CD4-positive, alpha-beta T cell (primary cell): ENCODE measurements around the gene KIRREL2. TPM values are rescaled to one million over a fixed set of nuclear protein-coding genes. Genes with fewer than 3 reads are reported as not detected.

ENCODE experiments used
- ATAC-seq: fragments of 200-7000 bp; cut with Tn5 transposase; one replicate; pipeline ENCODE4 v1.10.0; 2022; ENCODE audit warnings: mild to moderate bottlenecking; ENCODE audit not compliant: poor library complexity
- CTCF ChIA-PET: fragments of 350-600 bp; sonication (Branson Sonifier 250); formaldehyde crosslinking; loops from one replicate; lab custom pipeline; 2021; ENCODE audit warnings: antibody characterized with exemption, inconsistent platforms; lab: Charles Lee
- POLR2A ChIA-PET: fragments of 350-600 bp; sonication (Branson Sonifier 250); formaldehyde crosslinking; loops from one replicate; lab custom pipeline; 2021; ENCODE audit warnings: antibody characterized with exemption, inconsistent platforms; lab: Charles Lee
- DNase-seq, 14 experiments: peaks; one replicate each; pipeline ENCODE4 v3.0.0-alpha.2; 2013 to 2020; ENCODE audit warnings: mixed read lengths in 2 of 14
- H3K27ac ChIP-seq, 2 donors: one replicate each; pipeline versions ENCODE4 v1.5.1 to v1.7.0; 2013; ENCODE audit warnings: low read length in 2 of 2, low read depth in 1 of 2, mild to moderate bottlenecking in 1 of 2
- H3K27me3 ChIP-seq, 2 experiments: 1 replicate in 1 of 2; 2 replicates in 1 of 2; pipeline versions ENCODE4 v1.6.1 to v1.7.0; 2013; ENCODE audit warnings: low read length in 2 of 2, control low read depth in 1 of 2, mild to moderate bottlenecking in 1 of 2, moderate library complexity in 1 of 2; ENCODE audit not compliant: insufficient read depth in 2 of 2, control insufficient read depth in 1 of 2
- H3K36me3 ChIP-seq: one replicate; pipeline ENCODE4 v1.6.1; 2013; ENCODE audit warnings: low read length, control low read depth; ENCODE audit not compliant: insufficient read depth
- H3K4me1 ChIP-seq: one replicate; pipeline ENCODE4 v1.6.1; 2013; ENCODE audit warnings: low read length, control low read depth; ENCODE audit not compliant: insufficient read depth
- H3K4me3 ChIP-seq: one replicate; pipeline ENCODE4 v1.5.1; 2013; ENCODE audit warnings: mild to moderate bottlenecking, low read length, moderate library complexity
- H3K9me3 ChIP-seq, 2 experiments: 1 replicate in 1 of 2; 2 replicates in 1 of 2; pipeline versions ENCODE4 v1.6.1 to v1.7.0; 2013; ENCODE audit warnings: low read length in 2 of 2, mild to moderate bottlenecking in 2 of 2, control low read depth in 1 of 2, moderate library complexity in 1 of 2; ENCODE audit not compliant: control insufficient read depth in 1 of 2, insufficient read depth in 1 of 2
- H3K27ac Mint-ChIP-seq: one replicate; pipeline ENCODE4 v1.8.0; 2020; ENCODE audit warnings: mixed read lengths
- H3K27me3 Mint-ChIP-seq: one replicate; pipeline ENCODE4 v1.8.0; 2021; ENCODE audit warnings: mixed read lengths
- H3K36me3 Mint-ChIP-seq: one replicate; pipeline ENCODE4 v1.8.0; 2021; ENCODE audit warnings: low read depth, mixed read lengths
- H3K4me1 Mint-ChIP-seq: one replicate; pipeline ENCODE4 v1.8.0; 2021; ENCODE audit warnings: low read depth, mixed read lengths
- H3K4me3 Mint-ChIP-seq: one replicate; pipeline ENCODE4 v1.8.0; 2020; ENCODE audit warnings: mild to moderate bottlenecking, mixed read lengths
- H3K9me3 Mint-ChIP-seq: one replicate; pipeline ENCODE4 v1.8.0; 2020; ENCODE audit warnings: mixed read lengths
- CTCF ChIP-seq: fragments of 200-600 bp; IDR thresholded peaks from one replicate; pipeline ENCODE4 v1.8.0; 2022; ENCODE audit warnings: antibody characterized with exemption, mild to moderate bottlenecking
- intact Hi-C, 2 experiments: fragments of 100-400 bp; cut with DNase I in 1 of 2; cut with micrococcal nuclease in 1 of 2; formaldehyde crosslinking; loops; one replicate each; pipeline versions ENCODE4 v1.15.1 to v1.9.0; 2023 to 2025; cut with DNase I, micrococcal nuclease
- total RNA-seq, 174 experiments: library from RNA in 2 of 174; stranded (reverse) in 2 of 174; gene quantifications; one replicate each; pipeline ENCODE4 v1.2.3 and lab custom pipeline; 2021 to 2026

Gene KIRREL2
- total RNA-seq, 2 experiments from 2014 or later: 0.14 TPM; not detected in 1

- Mint-ChIP-seq H3K27me3 (peaks cover 23% of the 10 kb centered on the region), H3K36me3 (no peaks in the 10 kb centered on the region), H3K4me1 (no peaks in the 10 kb centered on the region), H3K27ac (no peak within 1 kb of the TSS), H3K9me3 (no peaks in the 10 kb centered on the region), H3K4me3 (no peak within 1 kb of the TSS)
- peaks cover 0 to 1% of the 10 kb centered on the region in 2 experiments for H3K27me3 ChIP-seq
- no peak for TF ChIP-seq CTCF
- H3K27ac ChIP-seq: no peak within 1 kb of the TSS
- H3K4me1 ChIP-seq: no peaks in the 10 kb centered on the region
- intact Hi-C loops: no loop called here
- no peaks in the 10 kb centered on the region for H3K36me3 ChIP-seq
- no peaks in the 10 kb centered on the region for H3K9me3 ChIP-seq
- ChIA-PET CTCF (no interaction called here), POLR2A (no interaction called here)
- H3K4me3 ChIP-seq: no peak within 1 kb of the TSS
- ATAC-seq (no peak), DNase-seq (no peak)
These were observed 44.3 kb upstream of the KIRREL2 start, which contains the start of gene PRODH2 for GRCh38 chr19:35812220-35813042. TSS of gene PRODH2 (minus strand) at chr19:35812845. CDS start at chr19:35812805, 40 bp downstream.

- Histone ChIP-seq H3K27me3 (peaks cover under 1 to 5% of the 10 kb centered on the region in 2 experiments), H3K27ac (no peak overlapping the region), H3K4me1 (no peaks in the 10 kb centered on the region), H3K36me3 (no peaks in the 10 kb centered on the region), H3K4me3 (no peak overlapping the region), H3K9me3 (no peaks in the 10 kb centered on the region)
- POLR2A ChIA-PET: no interaction called here
- intact Hi-C loops: no loop called here
- Mint-ChIP-seq H3K4me1 (no peaks in the 10 kb centered on the region), H3K36me3 (no peaks in the 10 kb centered on the region), H3K27me3 (peaks cover 27% of the 10 kb centered on the region), H3K4me3 (no peak overlapping the region), H3K27ac (no peak overlapping the region), H3K9me3 (no peaks in the 10 kb centered on the region)
- CTCF ChIA-PET: no interaction called here
- DNase-seq: no peak
- no peak for TF ChIP-seq CTCF
- no peak for ATAC-seq
These were observed 43.4 kb upstream of the KIRREL2 start for GRCh38 chr19:35813043-35813890.

GRCh38 chr19:35816262-35816661 lies 40.4 kb upstream of the KIRREL2 start:
- H3K27ac Mint-ChIP-seq: no peak overlapping the region

More at GRCh38 chr19:35816262-35816661, 40.4 kb upstream of the KIRREL2 start:
- Histone ChIP-seq H3K9me3 (no peaks in the 10 kb centered on the region), H3K36me3 (no peaks in the 10 kb centered on the region), H3K4me3 (no peak overlapping the region), H3K27ac (no peak overlapping the region), H3K4me1 (no peaks in the 10 kb centered on the region), H3K27me3 (peaks cover 5 to 6% of the 10 kb centered on the region in 2 experiments)
- DNase-seq: no peak
- ChIA-PET CTCF (no interaction called here), POLR2A (no interaction called here)
- Mint-ChIP-seq H3K4me3 (no peak overlapping the region), H3K4me1 (no peaks in the 10 kb centered on the region), H3K9me3 (no peaks in the 10 kb centered on the region), H3K27me3 (peaks cover 29% of the 10 kb centered on the region), H3K36me3 (no peaks in the 10 kb centered on the region)
- TF ChIP-seq CTCF: no peak
- ATAC-seq: no peak
- intact Hi-C loops: no loop called here
